ENCODE results near the gene ELOA2. TPM values are rescaled to one million over a fixed set of nuclear protein-coding genes. Genes with fewer than 3 reads are reported as not detected.
"Not testable (repeated sequence)": the region's sequence is repeated elsewhere in the genome, so short reads cannot be mapped to it uniquely, and the experiment has no call there.

The ELOA2 gene
- total RNA-seq, 1 donor from 2014 or later, result not detected

- not testable (repeated sequence) for H3K4me1 Mint-ChIP-seq (ENCODE audit: unreplicated experiment); DNase-seq (ENCODE audit: extremely low spot score, unreplicated experiment); H3K27me3 Mint-ChIP-seq; H3K4me3 Mint-ChIP-seq; H3K36me3 Mint-ChIP-seq; H3K9me3 Mint-ChIP-seq; H3K27ac Mint-ChIP-seq
Observed at GRCh38 chr18:47020757-47021156, 14.7 kb downstream of the ELOA2 start.

- not testable (repeated sequence) for H3K4me3 Mint-ChIP-seq; H3K27ac Mint-ChIP-seq; DNase-seq (ENCODE audit: extremely low spot score, unreplicated experiment); H3K4me1 Mint-ChIP-seq (ENCODE audit: unreplicated experiment); H3K9me3 Mint-ChIP-seq; H3K27me3 Mint-ChIP-seq; H3K36me3 Mint-ChIP-seq
Observed at GRCh38 chr18:47019870-47020269, 15.6 kb downstream of the ELOA2 start.

Other genes starting within 250 kb of the ELOA2 start
- 23.9 and 37.6 TPM in 2 replicates for gene PIAS2, start 118.1 kb downstream of the ELOA2 start, total RNA-seq (ENCODE audit: low replicate concordance)
- 1.9 and 8.6 TPM in 2 replicates for gene KATNAL2, start 118.0 kb downstream of the ELOA2 start, total RNA-seq (ENCODE audit: low replicate concordance)
- 24.7 and 41.8 TPM in 2 replicates for gene HDHD2, start 114.9 kb upstream of the ELOA2 start, total RNA-seq (ENCODE audit: low replicate concordance)
- gene IER3IP1, start 140.7 kb upstream of the ELOA2 start, total RNA-seq (ENCODE audit: low replicate concordance), result 11.4 and 14.0 TPM in 2 replicates
- 0.81 and 0.87 TPM in 2 replicates for gene SKOR2, start 216.0 kb upstream of the ELOA2 start, total RNA-seq (ENCODE audit: low replicate concordance)

All from type B pancreatic cell (in vitro differentiated cells).